Nephron progenitor cell (in vitro differentiated cells): Measurements from ENCODE around the gene GNG7.

Experiments
- DNase-seq: peaks from one replicate; pipeline ENCODE4 v3.0.0; 2021
- H3K27ac Mint-ChIP-seq: 2 replicates; pipeline ENCODE4 v1.8.0; 2021; ENCODE audit warnings: mild to moderate bottlenecking, moderate library complexity, mixed read lengths
- H3K27me3 Mint-ChIP-seq: 2 replicates; pipeline ENCODE4 v1.8.0; 2021; ENCODE audit warnings: mild to moderate bottlenecking, low read depth, mixed read lengths; ENCODE audit not compliant: poor library complexity
- H3K36me3 Mint-ChIP-seq: 2 replicates; pipeline ENCODE4 v1.8.0; 2021; ENCODE audit warnings: low read depth, mixed read lengths
- H3K4me1 Mint-ChIP-seq: 2 replicates; pipeline ENCODE4 v1.8.0; 2021; ENCODE audit warnings: mixed read lengths
- H3K4me3 Mint-ChIP-seq: 2 replicates; pipeline ENCODE4 v1.8.0; 2021; ENCODE audit warnings: mild to moderate bottlenecking, moderate library complexity, mixed read lengths
- H3K9me3 Mint-ChIP-seq: 2 replicates; pipeline ENCODE4 v1.8.0; 2021; ENCODE audit warnings: mild to moderate bottlenecking, moderate library complexity, mixed read lengths
- TF ChIP-seq, protein P1 (sequence below): fragments of 200-600 bp; sonication (generic); IDR thresholded peaks from 2 replicates; pipeline ENCODE4 v1.5.0; 2021; ENCODE audit warnings: antibody characterized with exemption

Gene GNG7

DNA sequence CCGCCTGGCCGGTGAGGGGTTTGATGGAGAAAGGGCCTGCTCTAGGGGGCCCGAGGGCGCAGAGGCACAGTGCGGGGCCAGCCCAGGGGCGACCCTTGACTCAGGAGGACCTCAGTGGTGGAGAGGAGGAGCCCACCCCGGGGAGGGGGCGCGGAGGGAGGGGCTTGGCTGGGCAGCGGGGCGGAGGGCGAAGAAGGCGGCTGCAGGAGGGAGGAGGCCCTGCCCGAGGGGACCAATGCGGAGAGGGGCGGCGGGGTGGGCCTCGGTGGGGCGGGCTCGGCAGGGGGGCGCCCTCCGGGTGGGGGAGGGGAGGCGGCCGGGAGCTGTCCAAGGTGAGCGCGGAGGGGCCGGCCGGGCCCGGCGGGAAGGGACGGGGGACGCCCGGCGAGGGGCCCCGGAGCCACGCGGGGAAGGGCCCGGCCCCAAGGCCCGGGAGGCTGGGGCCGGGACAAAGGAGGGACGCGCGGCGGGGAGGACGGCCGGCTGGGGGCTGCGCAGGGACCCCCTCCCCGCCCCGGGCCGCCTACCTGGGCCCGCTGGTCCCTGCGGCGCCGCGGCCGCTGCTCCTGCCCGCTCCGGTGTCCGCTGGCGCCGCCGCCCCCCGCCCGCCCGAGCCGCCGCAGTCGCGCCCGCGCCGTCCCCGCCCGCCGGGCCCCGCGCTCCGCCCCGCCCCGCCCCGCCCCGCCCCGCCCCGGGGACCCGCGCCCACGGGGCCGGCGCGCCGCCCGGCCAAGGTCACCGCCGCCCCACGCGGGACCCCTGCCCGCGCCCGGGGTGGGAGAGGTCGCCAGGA is 18.5 kb upstream of the GNG7 start, which contains the start of gene DIRAS1:
Gene DIRAS1 (minus strand): TSS at position 596 of the 793 bp plus-strand sequence. CDS start 3,566 bp downstream, outside the sequence.
- H3K27ac Mint-ChIP-seq: no peak within 1 kb of the TSS

DNA sequence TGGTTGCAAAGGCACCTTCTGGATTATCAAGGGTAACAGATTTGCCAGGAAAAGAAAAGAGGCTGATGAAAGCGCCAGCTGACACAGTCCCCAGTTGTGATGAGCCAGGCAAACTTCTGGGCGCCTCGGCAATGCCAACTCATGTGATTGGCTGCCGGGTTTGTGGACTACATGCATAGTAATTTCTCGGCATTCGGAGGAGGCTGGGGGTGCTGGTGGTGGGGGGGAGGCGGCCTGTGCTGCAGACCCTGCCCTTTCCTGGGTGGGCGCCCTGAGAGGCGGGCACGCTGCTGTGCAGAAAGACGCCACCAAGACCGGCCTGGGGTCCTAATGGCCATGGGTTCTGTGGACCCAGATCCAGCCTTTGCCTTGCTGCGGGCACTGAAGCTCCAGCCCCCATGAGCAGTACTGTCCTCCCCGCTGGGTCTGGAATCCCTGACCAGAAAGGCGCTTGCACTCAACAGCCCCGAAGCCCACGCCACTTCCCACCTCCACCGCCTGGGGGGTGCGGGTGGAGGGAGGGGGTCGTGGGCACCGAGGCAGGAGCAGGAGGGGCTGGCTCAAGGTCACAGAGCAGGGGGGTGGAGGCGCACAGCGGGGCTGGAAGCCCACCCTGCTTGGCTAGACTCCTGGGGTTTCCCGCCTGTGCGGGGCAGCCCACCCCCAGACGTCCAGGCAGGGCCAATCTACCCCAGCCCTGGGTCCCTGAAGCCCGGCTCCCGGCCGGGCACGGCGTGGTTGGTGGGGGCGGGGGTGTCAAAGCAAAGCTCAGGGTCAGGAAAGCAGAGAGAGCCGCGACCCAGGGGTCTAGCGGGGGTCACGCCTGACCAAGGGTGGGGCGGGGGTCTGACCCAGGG is 17.7 kb upstream of the GNG7 start:
- TF ChIP-seq, protein P1, sequence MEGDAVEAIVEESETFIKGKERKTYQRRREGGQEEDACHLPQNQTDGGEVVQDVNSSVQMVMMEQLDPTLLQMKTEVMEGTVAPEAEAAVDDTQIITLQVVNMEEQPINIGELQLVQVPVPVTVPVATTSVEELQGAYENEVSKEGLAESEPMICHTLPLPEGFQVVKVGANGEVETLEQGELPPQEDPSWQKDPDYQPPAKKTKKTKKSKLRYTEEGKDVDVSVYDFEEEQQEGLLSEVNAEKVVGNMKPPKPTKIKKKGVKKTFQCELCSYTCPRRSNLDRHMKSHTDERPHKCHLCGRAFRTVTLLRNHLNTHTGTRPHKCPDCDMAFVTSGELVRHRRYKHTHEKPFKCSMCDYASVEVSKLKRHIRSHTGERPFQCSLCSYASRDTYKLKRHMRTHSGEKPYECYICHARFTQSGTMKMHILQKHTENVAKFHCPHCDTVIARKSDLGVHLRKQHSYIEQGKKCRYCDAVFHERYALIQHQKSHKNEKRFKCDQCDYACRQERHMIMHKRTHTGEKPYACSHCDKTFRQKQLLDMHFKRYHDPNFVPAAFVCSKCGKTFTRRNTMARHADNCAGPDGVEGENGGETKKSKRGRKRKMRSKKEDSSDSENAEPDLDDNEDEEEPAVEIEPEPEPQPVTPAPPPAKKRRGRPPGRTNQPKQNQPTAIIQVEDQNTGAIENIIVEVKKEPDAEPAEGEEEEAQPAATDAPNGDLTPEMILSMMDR: no peak
- Mint-ChIP-seq H3K27ac (no peak overlapping the region), H3K36me3 (no peaks in the 10 kb centered on the region), H3K4me1 (peaks cover 12% of the 10 kb centered on the region), H3K27me3 (peaks cover 66% of the 10 kb centered on the region), H3K4me3 (peak overlapping the region; percentile 61), H3K9me3 (peaks cover 9% of the 10 kb centered on the region)
- DNase-seq: peak; percentile 29

More for the DNA sequence above, 18.5 kb upstream of the GNG7 start, which contains the start of gene DIRAS1:
- peak within 1 kb of the TSS; percentile 72 for H3K4me3 Mint-ChIP-seq
- TF ChIP-seq, protein P1: no peak
- peaks cover 12% of the 10 kb centered on the region for H3K4me1 Mint-ChIP-seq
- peaks cover 69% of the 10 kb centered on the region for H3K27me3 Mint-ChIP-seq
- DNase-seq: peak; percentile 65
- H3K36me3 Mint-ChIP-seq: no peaks in the 10 kb centered on the region
- H3K9me3 Mint-ChIP-seq: peaks cover under 1% of the 10 kb centered on the region

- Mint-ChIP-seq H3K36me3 (no peaks in the 10 kb centered on the region), H3K4me1 (peaks cover 9% of the 10 kb centered on the region), H3K27ac (no peak overlapping the region), H3K4me3 (peak overlapping the region; percentile 61), H3K9me3 (peaks cover 12% of the 10 kb centered on the region), H3K27me3 (peaks cover 63% of the 10 kb centered on the region)
- TF ChIP-seq, protein P1: no peak
- no peak for DNase-seq
These were observed 16.8 kb upstream of the GNG7 start for GRCh38 chr19:2719232-2719735.

DNA sequence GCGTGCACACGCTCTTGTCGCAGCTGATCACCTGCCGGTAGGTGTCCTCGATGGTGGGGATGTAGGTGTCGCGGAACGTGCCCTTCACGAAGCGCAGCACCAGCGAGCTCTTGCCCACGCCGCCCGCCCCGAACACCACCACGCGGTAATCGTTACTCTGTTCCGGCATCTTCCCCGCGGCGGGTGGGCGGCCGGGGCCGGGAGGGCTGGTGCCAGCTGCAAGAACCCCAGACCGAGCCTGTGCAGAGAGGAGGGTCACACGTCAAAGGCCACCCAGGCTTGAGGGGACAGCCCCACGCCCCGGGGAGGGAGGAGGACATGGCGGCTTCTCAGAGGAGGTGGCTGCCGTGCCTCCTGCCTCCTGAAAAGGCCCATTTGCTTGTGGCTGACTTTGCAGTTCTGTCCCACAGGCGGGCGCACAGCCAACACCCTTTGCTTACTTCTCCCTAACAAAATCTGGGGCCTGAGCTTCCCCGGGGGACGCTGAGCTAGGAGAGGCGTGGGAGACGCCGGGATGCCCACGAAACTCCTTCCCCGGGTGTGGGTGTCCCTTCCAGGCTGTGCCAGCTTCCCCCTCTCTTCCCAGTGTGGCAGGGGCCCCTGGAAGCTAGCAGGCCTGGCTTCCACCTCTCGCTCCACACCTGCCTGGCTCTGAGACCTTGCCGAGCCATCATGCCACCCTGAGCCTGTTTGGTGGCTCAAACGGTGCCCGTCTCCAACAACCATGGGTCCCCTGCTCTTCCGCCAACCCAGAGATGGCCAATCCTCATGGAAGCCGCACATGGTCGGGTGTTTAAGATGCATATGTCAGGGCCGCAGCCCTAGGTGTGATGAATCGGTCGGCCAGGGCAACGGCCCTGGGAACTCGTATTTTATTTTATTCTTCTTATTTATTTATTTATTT is 15.4 kb upstream of the GNG7 start:
- TF ChIP-seq, protein P1: no peak
- no peak for DNase-seq
- Mint-ChIP-seq H3K27me3 (peaks cover 50% of the 10 kb centered on the region), H3K9me3 (peaks cover 12% of the 10 kb centered on the region), H3K36me3 (no peaks in the 10 kb centered on the region), H3K27ac (no peak overlapping the region), H3K4me1 (peaks cover 6% of the 10 kb centered on the region), H3K4me3 (no peak overlapping the region)
